ACC112 (cell line): ENCODE results near the gene PSMB7.

ENCODE experiments used
- H2AFZ ChIP-seq: fragments of 200-600 bp; sonication (generic); one replicate; pipeline ENCODE4 v1.6.0; 2017; ENCODE audit warnings: antibody characterized with exemption, low read length; ENCODE audit not compliant: unreplicated experiment
- H3K27ac ChIP-seq: fragments of 200-600 bp; sonication (generic); 2 replicates; pipeline ENCODE4 v1.5.1; 2014; ENCODE audit warnings: low read depth, mild to moderate bottlenecking, antibody characterized with exemption, low read length, moderate library complexity
- H3K27me3 ChIP-seq: fragments of 200-600 bp; sonication (generic); 2 replicates; pipeline ENCODE4 v1.6.1; 2014; ENCODE audit warnings: mild to moderate bottlenecking, antibody characterized with exemption, low read length, moderate library complexity, mixed read lengths; ENCODE audit not compliant: insufficient read depth
- H3K36me3 ChIP-seq: fragments of 200-600 bp; sonication (generic); 2 replicates; pipeline ENCODE4 v1.6.1; 2016; ENCODE audit warnings: mild to moderate bottlenecking, antibody characterized with exemption, low read length, moderate library complexity, mixed read lengths; ENCODE audit not compliant: insufficient read depth
- H3K4me1 ChIP-seq: fragments of 200-600 bp; sonication (generic); one replicate; pipeline ENCODE4 v1.6.1; 2016; ENCODE audit warnings: low read length, mixed read lengths; ENCODE audit not compliant: insufficient read depth, unreplicated experiment, control insufficient read depth
- H3K4me3 ChIP-seq: fragments of 200-600 bp; sonication (generic); 2 replicates; pipeline ENCODE4 v1.5.1; 2014; ENCODE audit warnings: mild to moderate bottlenecking, low read depth, low read length
- H3K79me2 ChIP-seq: fragments of 200-600 bp; sonication (generic); one replicate; pipeline ENCODE4 v1.6.0; 2016; ENCODE audit warnings: low read length; ENCODE audit not compliant: control insufficient read depth, unreplicated experiment, insufficient read depth

The PSMB7 gene

DNA sequence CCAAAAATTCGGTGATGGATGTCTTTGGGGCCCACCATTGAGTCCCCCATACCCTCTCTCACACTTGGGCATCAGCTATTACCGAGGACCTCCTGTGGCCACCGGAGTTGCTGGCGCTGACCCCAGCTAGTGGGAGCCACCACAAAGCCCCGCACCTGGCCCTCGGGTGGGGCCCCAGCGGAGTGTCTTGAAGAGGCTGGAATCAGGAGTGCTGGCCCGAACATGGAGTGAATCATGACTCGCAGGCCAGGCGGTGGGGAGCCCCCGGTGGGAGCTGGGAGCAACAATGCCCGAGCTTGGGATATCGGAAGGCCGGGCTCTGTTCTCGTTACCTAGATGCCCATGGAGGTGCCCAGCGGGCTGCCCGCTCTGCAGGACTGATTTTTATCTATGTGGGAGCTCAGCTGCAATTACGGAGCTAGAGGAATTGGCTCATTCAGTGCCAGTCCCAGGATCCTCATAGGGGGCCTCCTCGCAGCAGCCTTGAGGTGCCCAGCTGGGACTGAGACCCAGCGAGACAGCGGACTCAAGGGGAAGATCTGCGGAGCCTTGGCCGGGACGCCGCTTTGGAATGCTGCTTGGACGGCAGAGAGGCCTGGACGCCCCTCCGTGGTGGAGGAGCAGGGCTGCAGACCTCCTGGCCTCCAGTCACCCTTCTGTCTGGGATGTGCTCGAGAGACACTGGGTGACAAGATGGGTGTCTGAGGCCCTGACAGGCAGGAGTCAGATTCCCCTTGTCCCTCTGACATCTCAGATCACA lies 70.8 kb downstream of the PSMB7 start:
- H3K4me3 ChIP-seq: no peak overlapping the region
- H3K79me2 ChIP-seq: no peaks in the 10 kb centered on the region
- peaks cover 30% of the 10 kb centered on the region for H3K4me1 ChIP-seq
- H3K27ac ChIP-seq: no peak overlapping the region
- no peak overlapping the region for H2AFZ ChIP-seq
- no peaks in the 10 kb centered on the region for H3K27me3 ChIP-seq
- H3K36me3 ChIP-seq: peaks cover 18% of the 10 kb centered on the region; the same call in 1 of the 2 replicates

DNA sequence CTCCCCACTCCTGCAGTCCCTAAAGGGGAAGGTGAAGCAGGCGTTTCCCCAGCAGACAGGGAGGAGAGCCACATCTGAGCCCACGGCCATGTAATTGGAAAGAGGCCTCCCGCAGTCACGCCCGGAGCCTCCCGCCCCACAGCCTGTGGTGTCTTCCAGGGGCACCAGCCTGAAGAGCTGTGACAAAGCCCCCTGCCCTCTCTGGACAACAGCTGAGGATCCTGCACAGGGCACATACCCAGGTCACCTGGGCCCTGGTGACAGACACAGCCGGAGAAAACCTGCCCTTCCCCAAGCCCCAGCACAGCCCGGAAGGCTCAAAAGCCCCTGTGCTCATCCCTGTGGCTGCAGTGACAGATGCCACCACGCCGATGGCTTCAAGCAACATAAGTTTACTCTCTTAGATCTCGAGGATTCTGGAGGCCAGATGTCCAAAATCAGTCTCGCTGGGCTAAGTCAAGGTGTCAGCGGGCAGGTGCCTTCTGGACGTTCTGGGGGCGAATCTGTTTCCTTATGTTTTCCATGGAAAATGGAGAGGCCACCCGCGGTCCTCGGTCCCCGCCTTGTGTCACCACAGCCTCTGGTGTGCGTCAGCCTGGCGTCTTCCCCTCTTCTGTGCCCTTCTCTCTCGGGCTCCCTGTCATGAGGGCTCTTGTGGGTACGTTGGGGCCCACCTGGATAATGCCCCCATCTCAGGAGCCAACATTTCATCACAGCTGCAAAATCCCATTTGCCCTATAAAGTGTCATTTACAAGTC lies 71.5 kb downstream of the PSMB7 start:
- Histone ChIP-seq H3K4me3 (no peak overlapping the region), H3K27me3 (no peaks in the 10 kb centered on the region), H3K4me1 (peaks cover 32% of the 10 kb centered on the region), H3K36me3 (peaks cover 22% of the 10 kb centered on the region; the same call in 1 of the 2 replicates), H3K27ac (peak overlapping the region; percentile 72; the same call in 1 of the 2 replicates), H3K79me2 (no peaks in the 10 kb centered on the region), H2AFZ (no peak overlapping the region)

DNA sequence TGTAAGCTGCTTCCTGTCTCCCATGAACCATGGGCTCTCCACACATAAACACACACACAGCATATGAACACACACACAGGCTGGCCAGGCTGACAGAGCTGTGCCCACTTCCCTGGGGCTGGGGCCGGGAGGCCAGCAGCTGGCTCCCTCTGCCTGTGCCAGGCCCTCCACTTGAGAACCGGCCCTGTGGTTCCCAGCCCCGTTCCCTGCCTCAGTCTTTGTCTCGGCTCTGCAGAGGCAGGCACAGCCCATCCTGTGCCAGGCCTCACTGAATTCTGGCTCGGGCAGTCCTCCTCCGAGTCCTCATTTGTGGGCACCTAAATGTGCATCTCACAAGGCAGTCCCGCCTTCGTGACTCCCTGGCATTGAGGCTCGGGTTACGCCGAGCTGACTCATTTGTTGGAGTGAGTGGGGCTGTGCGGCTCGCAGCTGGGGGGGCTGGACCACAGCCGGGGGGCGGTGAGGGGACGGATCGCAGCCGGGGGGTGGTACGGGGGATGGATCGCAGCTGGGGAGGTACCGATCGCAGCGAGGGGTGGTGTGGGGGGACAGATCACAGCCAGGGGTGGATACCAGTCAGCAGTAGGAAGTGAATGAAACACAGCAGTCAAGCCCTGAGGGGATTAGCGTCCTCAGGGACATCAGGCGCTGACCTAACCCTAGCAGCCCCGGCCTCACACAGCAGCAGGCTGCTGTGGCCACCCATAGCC lies 72.3 kb downstream of the PSMB7 start:
- H3K36me3 ChIP-seq: peaks cover 22% of the 10 kb centered on the region

DNA sequence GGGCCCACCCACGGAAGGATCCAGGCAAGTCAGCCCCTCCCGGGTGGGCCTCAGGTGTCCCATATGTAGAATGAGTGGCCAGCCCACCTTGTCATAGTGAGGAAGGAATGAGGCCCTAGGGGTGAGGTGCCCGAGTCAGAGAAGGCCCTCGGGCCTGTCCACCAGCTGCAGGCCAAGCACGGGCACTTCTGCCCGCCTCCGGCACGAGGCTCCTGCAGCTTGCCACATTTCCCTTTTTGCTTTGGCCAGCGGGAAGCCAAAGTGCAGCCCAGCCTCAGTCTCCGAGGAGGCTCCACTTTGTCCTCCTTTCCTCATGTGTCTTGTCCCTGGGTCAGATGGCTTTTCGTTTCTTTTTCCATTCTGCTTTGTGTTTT lies 72.9 kb downstream of the PSMB7 start:
- Histone ChIP-seq H3K4me1 (peaks cover 32% of the 10 kb centered on the region), H3K27ac (peak overlapping the region; percentile 72), H3K79me2 (no peaks in the 10 kb centered on the region), H3K4me3 (no peak overlapping the region), H3K27me3 (no peaks in the 10 kb centered on the region), H2AFZ (no peak overlapping the region), H3K36me3 (peaks cover 25% of the 10 kb centered on the region)

More for the DNA sequence above, 72.3 kb downstream of the PSMB7 start:
- Histone ChIP-seq H3K79me2 (no peaks in the 10 kb centered on the region), H3K4me3 (no peak overlapping the region), H3K27me3 (no peaks in the 10 kb centered on the region), H3K4me1 (peaks cover 32% of the 10 kb centered on the region), H3K27ac (peak overlapping the region; percentile 72), H2AFZ (no peak overlapping the region)

DNA sequence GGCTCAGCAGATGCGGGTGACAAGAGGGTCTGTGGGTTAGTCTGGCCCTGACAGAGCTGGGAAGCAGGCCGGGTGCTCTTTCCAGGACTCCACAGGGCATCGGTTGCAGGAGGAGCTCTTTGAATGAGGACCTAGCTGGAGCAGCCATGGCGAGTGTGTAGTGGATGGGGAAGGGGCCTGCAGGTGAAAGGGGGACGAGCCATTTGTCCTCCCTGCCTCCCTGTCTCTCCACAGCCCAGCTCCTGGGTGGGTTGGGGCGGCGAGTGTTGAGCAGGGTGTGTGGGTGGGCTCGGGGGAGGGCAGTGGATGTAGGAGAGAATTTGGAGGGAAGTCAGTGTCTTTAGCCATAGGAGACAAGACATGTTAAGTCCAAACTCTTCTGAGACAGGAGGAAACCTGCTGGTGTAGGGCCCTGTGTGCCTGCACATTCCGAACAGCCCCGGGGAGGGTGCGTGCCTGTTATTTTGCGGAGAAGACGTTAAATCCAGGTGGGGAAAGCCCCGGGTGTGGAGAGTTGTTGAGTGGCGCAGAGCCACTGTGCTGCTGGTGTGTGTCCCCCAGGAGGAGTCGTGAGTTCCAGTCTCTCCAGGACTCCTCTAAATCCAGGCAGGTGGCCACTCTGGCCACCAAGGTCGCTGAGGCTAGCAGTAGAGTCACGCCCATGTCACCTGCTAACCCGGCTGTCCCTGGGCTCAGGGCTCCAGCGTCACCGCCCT lies 73.6 kb downstream of the PSMB7 start:
- peak overlapping the region; percentile 72; the same call in 1 of the 2 replicates for H3K27ac ChIP-seq
- peaks cover 30% of the 10 kb centered on the region for H3K36me3 ChIP-seq

DNA sequence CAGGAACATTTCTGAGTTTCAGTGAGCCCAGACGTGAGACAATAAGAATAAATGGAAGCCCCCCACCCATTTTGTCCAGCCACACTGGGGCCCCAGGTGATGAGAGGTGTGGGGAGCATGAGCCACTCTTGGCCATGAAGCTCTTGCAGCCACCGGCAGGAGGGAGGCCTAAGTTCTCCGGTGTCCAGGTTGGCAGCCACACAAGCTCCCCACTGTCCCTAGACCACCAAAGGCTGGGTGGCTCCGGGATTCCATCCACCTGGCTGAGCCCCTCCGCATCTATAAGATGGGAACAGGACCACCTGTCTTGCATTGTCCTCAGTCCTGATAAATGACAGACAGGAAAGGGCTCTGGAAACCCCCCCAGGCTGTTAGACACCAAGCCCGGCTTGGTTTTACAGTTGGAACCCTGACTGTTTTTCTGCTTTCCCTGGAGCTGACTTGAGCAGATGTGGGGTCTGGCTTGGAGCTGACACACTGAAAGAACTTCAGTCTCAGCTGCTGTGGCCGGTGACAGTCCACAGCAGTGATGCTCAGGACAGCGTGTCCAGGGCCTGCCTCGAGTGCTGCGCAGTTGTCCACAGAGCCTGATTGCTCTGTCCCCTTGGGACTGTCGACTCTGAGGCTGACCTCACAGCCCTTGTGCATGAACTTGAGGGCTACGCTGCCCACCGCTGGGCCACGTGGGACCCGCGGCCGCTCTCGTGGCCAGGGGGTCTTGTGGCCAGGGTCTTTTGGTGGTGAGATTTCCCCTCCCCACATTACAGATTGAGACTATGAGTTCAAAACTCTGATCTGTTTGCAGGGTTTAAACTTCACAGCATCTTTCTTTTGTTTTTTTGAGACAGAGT lies 74.8 kb downstream of the PSMB7 start:
- peaks cover 32% of the 10 kb centered on the region for H3K4me1 ChIP-seq
- H3K27me3 ChIP-seq: no peaks in the 10 kb centered on the region
- no peaks in the 10 kb centered on the region for H3K79me2 ChIP-seq
- peaks cover 40% of the 10 kb centered on the region for H3K36me3 ChIP-seq
- H3K4me3 ChIP-seq: no peak overlapping the region
- H2AFZ ChIP-seq: no peak overlapping the region
- peak overlapping the region; percentile 34 for H3K27ac ChIP-seq

More for the DNA sequence above, 73.6 kb downstream of the PSMB7 start:
- no peak overlapping the region for H3K4me3 ChIP-seq
- H3K79me2 ChIP-seq: no peaks in the 10 kb centered on the region
- H3K4me1 ChIP-seq: peaks cover 32% of the 10 kb centered on the region
- no peak overlapping the region for H2AFZ ChIP-seq
- H3K27me3 ChIP-seq: no peaks in the 10 kb centered on the region

DNA sequence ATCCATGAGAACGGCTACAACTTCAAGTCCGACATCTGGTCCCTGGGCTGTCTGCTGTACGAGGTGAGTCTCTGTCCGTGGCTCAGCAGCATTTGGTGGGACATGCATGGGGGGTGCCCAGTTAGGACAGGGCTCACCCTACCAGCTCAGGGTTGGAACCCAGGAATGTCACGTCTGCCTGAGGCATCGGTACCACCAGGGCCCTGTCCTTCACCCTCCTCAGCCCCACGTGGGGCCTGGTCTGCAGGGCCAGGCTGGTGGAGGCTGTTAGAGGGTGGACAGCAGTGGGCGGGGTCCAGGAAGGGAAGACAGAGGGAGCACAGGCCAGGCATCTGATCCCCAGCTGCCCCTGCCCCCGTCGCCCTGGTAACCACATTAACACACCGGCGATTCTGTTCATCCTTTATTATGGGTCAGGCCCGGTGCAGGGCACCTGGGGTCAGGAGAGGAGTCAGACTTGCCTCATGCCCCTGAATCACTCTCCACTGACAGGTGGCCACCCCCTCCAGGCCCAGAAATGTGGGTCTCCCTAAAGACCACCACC lies 75.6 kb downstream of the PSMB7 start:
- Histone ChIP-seq H3K4me1 (peaks cover 32% of the 10 kb centered on the region), H3K4me3 (no peak overlapping the region), H3K79me2 (no peaks in the 10 kb centered on the region), H2AFZ (no peak overlapping the region), H3K36me3 (peaks cover 43% of the 10 kb centered on the region), H3K27ac (peak overlapping the region; percentile 34), H3K27me3 (no peaks in the 10 kb centered on the region)

DNA sequence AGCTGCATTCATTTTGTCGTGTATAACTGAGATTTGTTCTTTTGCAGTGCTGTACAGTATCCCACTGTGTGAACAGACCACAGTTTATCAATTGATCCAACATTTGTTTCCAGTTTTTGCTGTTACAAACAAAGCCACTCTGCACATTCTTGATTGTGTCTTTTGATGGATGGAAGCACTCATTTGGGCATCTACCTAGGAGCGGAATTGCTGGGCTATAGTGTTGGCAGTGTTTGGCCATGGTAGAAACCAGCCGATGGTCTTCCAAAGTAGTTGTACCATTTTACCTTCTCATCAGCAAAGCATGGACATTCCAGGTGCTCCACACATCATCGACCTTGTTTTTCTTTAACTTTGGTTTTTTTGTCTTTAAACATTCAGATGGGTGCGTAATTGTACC lies 77.7 kb downstream of the PSMB7 start:
- no peaks in the 10 kb centered on the region for H3K79me2 ChIP-seq

DNA sequence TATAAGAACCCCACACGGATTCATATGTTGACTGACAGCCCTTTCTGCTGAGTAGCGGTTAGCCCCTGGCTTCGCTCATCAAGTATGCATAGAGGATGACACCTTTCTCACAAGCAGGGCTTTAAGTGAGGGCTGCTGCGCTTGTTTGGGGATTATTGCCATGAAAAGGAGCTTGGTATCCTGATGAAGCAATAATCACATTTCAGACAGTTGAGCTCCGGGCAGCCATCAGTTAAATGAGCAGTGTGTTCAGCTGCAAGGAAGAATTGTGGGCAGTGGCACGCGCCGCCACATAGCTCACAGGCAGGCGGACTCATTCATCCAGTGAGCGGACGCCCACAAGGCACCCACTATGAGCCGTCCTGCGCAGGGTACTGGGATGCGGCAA lies 79.9 kb downstream of the PSMB7 start:
- Histone ChIP-seq H3K27me3 (no peaks in the 10 kb centered on the region), H3K36me3 (peaks cover 55% of the 10 kb centered on the region), H2AFZ (no peak overlapping the region), H3K4me1 (peaks cover 2% of the 10 kb centered on the region), H3K79me2 (no peaks in the 10 kb centered on the region), H3K4me3 (no peak overlapping the region), H3K27ac (no peak overlapping the region)

More for the DNA sequence above, 77.7 kb downstream of the PSMB7 start:
- peaks cover 22% of the 10 kb centered on the region for H3K4me1 ChIP-seq
- peaks cover 51% of the 10 kb centered on the region for H3K36me3 ChIP-seq
- H3K27me3 ChIP-seq: no peaks in the 10 kb centered on the region
- no peak overlapping the region for H3K4me3 ChIP-seq
- H2AFZ ChIP-seq: no peak overlapping the region
- H3K27ac ChIP-seq: no peak overlapping the region
